Neural progenitor cell (in vitro differentiated cells): ENCODE data around the gene WDR72. TPM values are rescaled to one million over a fixed set of nuclear protein-coding genes. Genes with fewer than 3 reads are reported as not detected.

Source experiments
- DNase-seq: peaks from one replicate; pipeline ENCODE4 v3.0.0-alpha.2; 2016; ENCODE audit warnings: low spot score
- H2AFZ ChIP-seq: fragments of 200-600 bp; sonication (generic); replicated peaks from 2 replicates; pipeline ENCODE4 v1.6.1; 2016; ENCODE audit warnings: antibody characterized with exemption
- H3F3A ChIP-seq: fragments of 200-600 bp; sonication (generic); 2 replicates; pipeline ENCODE4 v1.6.1; 2016; ENCODE audit warnings: antibody characterized with exemption, low read depth
- H3K27ac ChIP-seq: fragments of 200-600 bp; sonication (generic); 2 replicates; pipeline ENCODE4 v1.5.1; 2016; ENCODE audit warnings: mild to moderate bottlenecking
- H3K27me3 ChIP-seq: fragments of 200-600 bp; sonication (generic); 2 replicates; pipeline ENCODE4 v1.6.1; 2016; ENCODE audit warnings: mild to moderate bottlenecking, moderate library complexity
- H3K36me3 ChIP-seq: fragments of 200-600 bp; sonication (generic); 2 replicates; pipeline ENCODE4 v1.5.1; 2016
- H3K4me1 ChIP-seq: fragments of 200-600 bp; sonication (generic); 2 replicates; pipeline ENCODE4 v1.6.1; 2016; ENCODE audit warnings: mixed run types
- H3K4me2 ChIP-seq: fragments of 200-600 bp; sonication (generic); 2 replicates; pipeline ENCODE4 v1.6.1; 2016
- H3K4me3 ChIP-seq: fragments of 200-600 bp; sonication (generic); 2 replicates; pipeline ENCODE4 v1.5.1; 2016
- H3K79me2 ChIP-seq: fragments of 200-600 bp; sonication (generic); 2 replicates; pipeline ENCODE4 v1.6.1; 2016; ENCODE audit warnings: low read depth
- H3K9ac ChIP-seq: fragments of 200-600 bp; sonication (generic); 2 replicates; pipeline ENCODE4 v1.6.1; 2016
- H3K9me3 ChIP-seq: fragments of 200-600 bp; sonication (generic); 2 replicates; pipeline ENCODE4 v1.5.1; 2016; ENCODE audit warnings: low read depth
- H4K20me1 ChIP-seq: fragments of 200-600 bp; sonication (generic); 2 replicates; pipeline ENCODE4 v1.6.1; 2016; ENCODE audit warnings: low read depth
- H3K27ac Mint-ChIP-seq: 3 replicates; pipeline ENCODE4 v1.8.0; 2021; ENCODE audit warnings: mixed read lengths
- H3K27me3 Mint-ChIP-seq: 2 replicates; pipeline ENCODE4 v1.8.0; 2022; ENCODE audit warnings: low read depth, mild to moderate bottlenecking, inconsistent platforms, moderate library complexity, mixed read lengths; ENCODE audit not compliant: insufficient read depth
- H3K36me3 Mint-ChIP-seq: 3 replicates; pipeline ENCODE4 v1.8.0; 2021; ENCODE audit warnings: mixed read lengths
- H3K4me1 Mint-ChIP-seq: 3 replicates; pipeline ENCODE4 v1.8.0; 2021; ENCODE audit warnings: mixed read lengths
- H3K4me3 Mint-ChIP-seq: 3 replicates; pipeline ENCODE4 v1.8.0; 2021; ENCODE audit warnings: mild to moderate bottlenecking, moderate library complexity, mixed read lengths
- H3K9me3 Mint-ChIP-seq: 3 replicates; pipeline ENCODE4 v1.8.0; 2020; ENCODE audit warnings: mixed read lengths
- EZH2 ChIP-seq: fragments of 200-600 bp; sonication (generic); IDR thresholded peaks from 2 replicates; pipeline ENCODE4 v1.6.1; 2017; ENCODE audit warnings: antibody characterized with exemption, mild to moderate bottlenecking, moderate library complexity
- EZH2phosphoT487 ChIP-seq: fragments of 200-600 bp; sonication (generic); IDR thresholded peaks from 2 replicates; pipeline ENCODE4 v1.6.1; 2017; ENCODE audit warnings: antibody characterized with exemption
- total RNA-seq: library from RNA; depleted of rRNA; stranded (reverse); fragments of >200 nt; gene quantifications from 2 replicates; pipeline ENCODE4 v1.2.3, GENCODE V29; 2015; ENCODE audit warnings: low replicate concordance
- TF ChIP-seq, protein P1 (sequence below): fragments of 200-600 bp; sonication (generic); IDR thresholded peaks from 2 replicates; pipeline ENCODE4 v1.5.1; 2017; ENCODE audit warnings: antibody characterized with exemption, mild to moderate bottlenecking

WDR72 gene
- total RNA-seq, 1 donor from 2014 or later: 4.6 TPM

DNA sequence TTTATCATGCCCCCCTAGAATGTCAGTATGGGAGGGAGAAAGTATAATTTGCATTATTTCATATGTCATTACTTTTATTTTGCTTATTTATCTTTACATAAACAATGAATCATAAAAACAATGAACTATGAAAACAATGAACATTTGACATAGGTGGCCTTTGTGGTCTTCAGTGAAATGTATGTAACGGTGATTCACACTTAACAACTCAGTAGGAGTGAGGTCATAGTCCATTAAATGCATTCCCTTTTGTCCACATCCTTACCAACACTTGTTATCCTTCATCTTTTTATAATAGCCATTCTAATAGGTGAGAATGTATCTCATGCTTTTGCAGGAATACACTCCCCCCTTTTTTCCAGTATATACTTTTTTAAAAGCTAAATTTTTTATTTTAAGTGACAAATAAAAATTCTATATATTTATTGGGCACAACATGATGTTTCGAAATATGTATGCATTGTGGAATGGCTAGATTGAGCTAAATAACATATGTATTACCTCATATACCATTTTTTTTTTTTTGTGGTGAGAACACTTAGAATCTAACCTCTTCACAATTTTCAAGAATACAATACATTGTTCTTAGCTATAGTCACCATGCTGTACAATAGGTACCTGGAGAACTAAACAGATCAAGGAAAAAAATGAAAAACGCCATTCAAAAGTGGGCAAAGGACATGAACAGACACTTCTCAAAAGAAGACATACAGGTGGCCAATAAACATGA is 189.5 kb downstream of the WDR72 start:
- Histone ChIP-seq H3F3A (no peaks in the 10 kb centered on the region), H3K4me2 (no peak overlapping the region), H3K36me3 (no peaks in the 10 kb centered on the region), H3K9ac (no peak overlapping the region), H3K4me3 (no peak overlapping the region), H2AFZ (no peak overlapping the region), H3K27ac (no peak overlapping the region), H3K79me2 (no peaks in the 10 kb centered on the region), H3K27me3 (no peaks in the 10 kb centered on the region), H4K20me1 (no peaks in the 10 kb centered on the region), H3K4me1 (no peaks in the 10 kb centered on the region), H3K9me3 (no peaks in the 10 kb centered on the region)
- Mint-ChIP-seq H3K36me3 (no peaks in the 10 kb centered on the region), H3K27me3 (no peaks in the 10 kb centered on the region), H3K27ac (no peak overlapping the region), H3K9me3 (peaks cover 16% of the 10 kb centered on the region), H3K4me1 (no peaks in the 10 kb centered on the region), H3K4me3 (no peak overlapping the region)
- TF ChIP-seq, protein P1, sequence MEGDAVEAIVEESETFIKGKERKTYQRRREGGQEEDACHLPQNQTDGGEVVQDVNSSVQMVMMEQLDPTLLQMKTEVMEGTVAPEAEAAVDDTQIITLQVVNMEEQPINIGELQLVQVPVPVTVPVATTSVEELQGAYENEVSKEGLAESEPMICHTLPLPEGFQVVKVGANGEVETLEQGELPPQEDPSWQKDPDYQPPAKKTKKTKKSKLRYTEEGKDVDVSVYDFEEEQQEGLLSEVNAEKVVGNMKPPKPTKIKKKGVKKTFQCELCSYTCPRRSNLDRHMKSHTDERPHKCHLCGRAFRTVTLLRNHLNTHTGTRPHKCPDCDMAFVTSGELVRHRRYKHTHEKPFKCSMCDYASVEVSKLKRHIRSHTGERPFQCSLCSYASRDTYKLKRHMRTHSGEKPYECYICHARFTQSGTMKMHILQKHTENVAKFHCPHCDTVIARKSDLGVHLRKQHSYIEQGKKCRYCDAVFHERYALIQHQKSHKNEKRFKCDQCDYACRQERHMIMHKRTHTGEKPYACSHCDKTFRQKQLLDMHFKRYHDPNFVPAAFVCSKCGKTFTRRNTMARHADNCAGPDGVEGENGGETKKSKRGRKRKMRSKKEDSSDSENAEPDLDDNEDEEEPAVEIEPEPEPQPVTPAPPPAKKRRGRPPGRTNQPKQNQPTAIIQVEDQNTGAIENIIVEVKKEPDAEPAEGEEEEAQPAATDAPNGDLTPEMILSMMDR: no peak
- no peak for TF ChIP-seq EZH2phosphoT487
- TF ChIP-seq EZH2: no peak
- DNase-seq: no peak

GRCh38 chr15:53566912-53567311 is 192.6 kb downstream of the WDR72 start:
- Mint-ChIP-seq H3K27ac (no peak overlapping the region), H3K9me3 (peaks cover 14% of the 10 kb centered on the region), H3K4me1 (peaks cover 7% of the 10 kb centered on the region), H3K4me3 (no peak overlapping the region), H3K27me3 (no peaks in the 10 kb centered on the region), H3K36me3 (no peaks in the 10 kb centered on the region)
- H3K36me3 ChIP-seq: no peaks in the 10 kb centered on the region
- no peak overlapping the region for H3K9ac ChIP-seq
- TF ChIP-seq EZH2phosphoT487: no peak
- TF ChIP-seq, protein P1: no peak
- no peak for TF ChIP-seq EZH2
- no peak for DNase-seq
- no peak overlapping the region for H3K4me2 ChIP-seq
- no peaks in the 10 kb centered on the region for H3K4me1 ChIP-seq
- no peak overlapping the region for H2AFZ ChIP-seq
- H3K79me2 ChIP-seq: no peaks in the 10 kb centered on the region
- H3K27ac ChIP-seq: no peak overlapping the region
- no peak overlapping the region for H3K4me3 ChIP-seq
- H3F3A ChIP-seq: no peaks in the 10 kb centered on the region
- H3K9me3 ChIP-seq: no peaks in the 10 kb centered on the region
- H4K20me1 ChIP-seq: no peaks in the 10 kb centered on the region
- no peaks in the 10 kb centered on the region for H3K27me3 ChIP-seq

GRCh38 chr15:53565721-53566120 is 193.7 kb downstream of the WDR72 start:
- Mint-ChIP-seq H3K27ac (no peak overlapping the region), H3K4me1 (peaks cover 14% of the 10 kb centered on the region), H3K9me3 (peaks cover 10% of the 10 kb centered on the region), H3K27me3 (no peaks in the 10 kb centered on the region), H3K4me3 (no peak overlapping the region), H3K36me3 (no peaks in the 10 kb centered on the region)
- no peak for DNase-seq
- Histone ChIP-seq H3K27me3 (no peaks in the 10 kb centered on the region), H3K27ac (no peak overlapping the region), H3F3A (no peaks in the 10 kb centered on the region), H3K4me3 (no peak overlapping the region), H3K4me1 (no peaks in the 10 kb centered on the region), H3K4me2 (no peak overlapping the region), H3K9me3 (no peaks in the 10 kb centered on the region), H3K9ac (no peak overlapping the region), H2AFZ (no peak overlapping the region), H3K36me3 (no peaks in the 10 kb centered on the region), H3K79me2 (no peaks in the 10 kb centered on the region), H4K20me1 (no peaks in the 10 kb centered on the region)
- TF ChIP-seq EZH2 (no peak), EZH2phosphoT487 (no peak)
- TF ChIP-seq, protein P1: no peak
